ENCODE results near the gene USH2A.

- TF ChIP-seq CTCF (IDR thresholded peaks at IDR 0.05) (no peak), POLR2A (IDR thresholded peaks at IDR 0.05) (no peak)
Measured at GRCh38 chr1:215845234-215845891, 577.9 kb downstream of the USH2A start.
